ENCODE data around the gene AWAT2.

The AWAT2 gene, protein sequence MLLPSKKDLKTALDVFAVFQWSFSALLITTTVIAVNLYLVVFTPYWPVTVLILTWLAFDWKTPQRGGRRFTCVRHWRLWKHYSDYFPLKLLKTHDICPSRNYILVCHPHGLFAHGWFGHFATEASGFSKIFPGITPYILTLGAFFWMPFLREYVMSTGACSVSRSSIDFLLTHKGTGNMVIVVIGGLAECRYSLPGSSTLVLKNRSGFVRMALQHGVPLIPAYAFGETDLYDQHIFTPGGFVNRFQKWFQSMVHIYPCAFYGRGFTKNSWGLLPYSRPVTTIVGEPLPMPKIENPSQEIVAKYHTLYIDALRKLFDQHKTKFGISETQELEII

DNA sequence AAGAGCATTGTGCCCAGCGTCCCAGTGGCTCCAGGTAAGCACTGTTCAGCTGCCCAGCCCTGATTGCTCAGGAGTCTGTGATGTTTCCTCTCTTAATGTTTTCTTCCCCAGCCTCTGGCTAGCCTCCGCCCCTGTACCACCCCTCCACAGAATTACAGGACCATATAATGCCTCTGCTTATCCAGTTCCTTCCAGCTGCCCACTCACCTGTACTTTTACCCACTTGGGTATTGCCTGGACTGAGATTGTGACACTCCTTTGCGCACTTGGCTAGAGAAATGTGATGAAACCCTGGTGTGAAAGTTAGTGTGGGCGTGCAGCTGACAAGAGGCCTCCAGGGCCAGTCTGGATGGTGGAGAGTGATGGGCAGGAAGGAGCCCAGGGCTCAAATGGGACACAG is at the start of gene AWAT2:
Gene AWAT2, minus strand, starts transcription at position 14 of the 400 bp plus-strand sequence. Its CDS starts 6 bp downstream, at position 8.
- H3K9ac ChIP-seq (ENCODE audit: insufficient read length) = no peak within 1 kb of the TSS
- no peak for TF ChIP-seq POLR2AphosphoS5 (IDR thresholded peaks at IDR 0.05; ENCODE audit: borderline replicate concordance, low read depth, low read length)
- TF ChIP-seq FOXP2 (optimal IDR thresholded peaks at IDR 0.05; ENCODE audit: control extremely low read depth, extremely low read length, insufficient read depth) = no peak
- no peak for TF ChIP-seq EZH2 (IDR thresholded peaks at IDR 0.05)
- H3K9me3 ChIP-seq (ENCODE audit: low read depth, low read length) = no peaks in the 10 kb centered on the region
- no peaks in the 10 kb centered on the region for H3K36me3 ChIP-seq (ENCODE audit: insufficient read depth, low read length)
- no peak for DNase-seq (ENCODE audit: low read depth, low spot score)
- H3K27ac ChIP-seq = no peak within 1 kb of the TSS
- no peak within 1 kb of the TSS for H3K4me3 ChIP-seq

GRCh38 chrX:70096052-70096451 is 46.3 kb upstream of the AWAT2 start:
- Histone ChIP-seq H3K27ac (no peak overlapping the region), H3K4me3 (no peak overlapping the region), H3K9me3 (ENCODE audit: low read depth, low read length) (no peaks in the 10 kb centered on the region), H3K9ac (ENCODE audit: insufficient read length) (no peak overlapping the region), H3K36me3 (ENCODE audit: insufficient read depth, low read length) (no peaks in the 10 kb centered on the region)
- no peak for DNase-seq (ENCODE audit: low read depth, low spot score)
- TF ChIP-seq FOXP2 (optimal IDR thresholded peaks at IDR 0.05; ENCODE audit: control extremely low read depth, extremely low read length, insufficient read depth) = no peak
- no peak for TF ChIP-seq EZH2 (IDR thresholded peaks at IDR 0.05)
- no peak for TF ChIP-seq POLR2AphosphoS5 (IDR thresholded peaks at IDR 0.05; ENCODE audit: borderline replicate concordance, low read depth, low read length)

DNA sequence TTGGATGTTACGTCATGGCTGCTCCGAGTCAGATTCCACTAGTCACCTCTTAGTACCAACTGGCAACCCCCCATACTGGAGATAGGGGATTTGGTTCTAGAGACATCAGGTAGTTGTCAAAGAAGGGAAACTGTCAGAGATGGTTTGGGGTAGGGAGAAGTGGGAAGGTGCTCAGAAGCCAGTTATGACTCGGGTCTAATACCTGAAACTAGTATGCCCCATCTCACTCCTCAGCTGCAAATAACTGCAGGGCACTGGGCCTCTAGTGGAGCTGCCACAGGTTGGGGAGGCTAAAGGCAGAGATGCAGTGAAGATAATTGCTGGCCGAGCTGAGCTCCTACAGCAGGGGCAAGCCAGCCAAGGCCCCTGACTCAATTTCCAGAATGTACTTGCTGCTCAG is 42.5 kb upstream of the AWAT2 start:
- Histone ChIP-seq H3K9me3 (ENCODE audit: low read depth, low read length) (no peaks in the 10 kb centered on the region), H3K36me3 (ENCODE audit: insufficient read depth, low read length) (no peaks in the 10 kb centered on the region), H3K27ac (no peak overlapping the region), H3K4me3 (no peak overlapping the region), H3K9ac (ENCODE audit: insufficient read length) (no peak overlapping the region)
- TF ChIP-seq POLR2AphosphoS5 (IDR thresholded peaks at IDR 0.05; ENCODE audit: borderline replicate concordance, low read depth, low read length) (no peak), FOXP2 (optimal IDR thresholded peaks at IDR 0.05; ENCODE audit: control extremely low read depth, extremely low read length, insufficient read depth) (no peak), EZH2 (IDR thresholded peaks at IDR 0.05) (no peak)
- DNase-seq (ENCODE audit: low read depth, low spot score) = no peak

GRCh38 chrX:70089604-70090297 is 40.0 kb upstream of the AWAT2 start:
- Histone ChIP-seq H3K27ac (no peak overlapping the region), H3K36me3 (ENCODE audit: insufficient read depth, low read length) (no peaks in the 10 kb centered on the region), H3K9ac (ENCODE audit: insufficient read length) (no peak overlapping the region), H3K9me3 (ENCODE audit: low read depth, low read length) (no peaks in the 10 kb centered on the region), H3K4me3 (no peak overlapping the region)
- TF ChIP-seq FOXP2 (optimal IDR thresholded peaks at IDR 0.05; ENCODE audit: control extremely low read depth, extremely low read length, insufficient read depth) (no peak), POLR2AphosphoS5 (IDR thresholded peaks at IDR 0.05; ENCODE audit: borderline replicate concordance, low read depth, low read length) (no peak), EZH2 (IDR thresholded peaks at IDR 0.05) (no peak)
- DNase-seq (ENCODE audit: low read depth, low spot score) = no peak

GRCh38 chrX:70088751-70089150 is 39.0 kb upstream of the AWAT2 start:
- no peaks in the 10 kb centered on the region for H3K9me3 ChIP-seq (ENCODE audit: low read depth, low read length)
- no peaks in the 10 kb centered on the region for H3K36me3 ChIP-seq (ENCODE audit: insufficient read depth, low read length)
- no peak for DNase-seq (ENCODE audit: low read depth, low spot score)
- no peak for TF ChIP-seq POLR2AphosphoS5 (IDR thresholded peaks at IDR 0.05; ENCODE audit: borderline replicate concordance, low read depth, low read length)
- no peak for TF ChIP-seq EZH2 (IDR thresholded peaks at IDR 0.05)
- TF ChIP-seq FOXP2 (optimal IDR thresholded peaks at IDR 0.05; ENCODE audit: control extremely low read depth, extremely low read length, insufficient read depth) = no peak
- H3K27ac ChIP-seq = no peak overlapping the region
- H3K4me3 ChIP-seq = no peak overlapping the region
- no peak overlapping the region for H3K9ac ChIP-seq (ENCODE audit: insufficient read length)

DNA sequence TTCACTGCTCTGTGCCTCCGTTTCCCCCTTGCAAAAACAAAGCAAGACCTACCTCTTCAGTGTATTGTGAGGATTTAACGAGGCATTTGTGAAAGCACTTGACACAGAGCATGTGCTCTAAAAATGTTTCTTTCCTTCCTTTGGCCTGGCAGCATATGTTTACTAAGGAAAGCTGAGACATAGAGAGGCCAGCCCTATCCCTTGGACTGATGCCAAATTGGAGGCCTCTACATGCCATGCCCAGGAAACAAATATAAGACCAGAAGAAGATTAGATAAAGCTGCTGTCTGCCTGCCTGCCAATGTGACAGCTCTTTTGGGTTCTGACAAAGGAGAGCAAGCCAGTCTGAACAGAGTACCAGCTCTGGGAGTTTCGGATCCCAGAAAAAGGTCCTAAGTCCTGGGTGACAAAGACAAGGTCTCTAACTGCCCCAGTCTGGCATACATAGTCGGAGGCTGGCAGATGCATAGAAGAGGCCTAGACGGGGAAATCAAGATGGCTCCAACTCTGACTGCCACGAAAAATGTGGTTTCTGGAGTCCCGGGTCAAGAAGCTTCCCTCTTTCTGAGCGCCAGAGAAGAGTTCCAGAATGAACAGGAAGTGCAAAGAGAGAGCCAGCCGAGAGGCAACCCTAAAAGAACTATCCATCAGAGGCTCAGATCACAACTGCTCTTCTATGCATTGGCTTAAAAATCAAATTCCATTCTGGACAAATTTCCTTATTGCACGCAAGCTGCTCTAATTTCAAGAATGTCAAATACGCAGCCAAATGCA is 38.3 kb upstream of the AWAT2 start:
- Histone ChIP-seq H3K36me3 (ENCODE audit: insufficient read depth, low read length) (no peaks in the 10 kb centered on the region), H3K27ac (no peak overlapping the region), H3K9ac (ENCODE audit: insufficient read length) (no peak overlapping the region), H3K9me3 (ENCODE audit: low read depth, low read length) (no peaks in the 10 kb centered on the region), H3K4me3 (no peak overlapping the region)
- no peak for TF ChIP-seq FOXP2 (optimal IDR thresholded peaks at IDR 0.05; ENCODE audit: control extremely low read depth, extremely low read length, insufficient read depth)
- no peak for TF ChIP-seq POLR2AphosphoS5 (IDR thresholded peaks at IDR 0.05; ENCODE audit: borderline replicate concordance, low read depth, low read length)
- no peak for TF ChIP-seq EZH2 (IDR thresholded peaks at IDR 0.05)
- DNase-seq (ENCODE audit: low read depth, low spot score) = no peak

DNA sequence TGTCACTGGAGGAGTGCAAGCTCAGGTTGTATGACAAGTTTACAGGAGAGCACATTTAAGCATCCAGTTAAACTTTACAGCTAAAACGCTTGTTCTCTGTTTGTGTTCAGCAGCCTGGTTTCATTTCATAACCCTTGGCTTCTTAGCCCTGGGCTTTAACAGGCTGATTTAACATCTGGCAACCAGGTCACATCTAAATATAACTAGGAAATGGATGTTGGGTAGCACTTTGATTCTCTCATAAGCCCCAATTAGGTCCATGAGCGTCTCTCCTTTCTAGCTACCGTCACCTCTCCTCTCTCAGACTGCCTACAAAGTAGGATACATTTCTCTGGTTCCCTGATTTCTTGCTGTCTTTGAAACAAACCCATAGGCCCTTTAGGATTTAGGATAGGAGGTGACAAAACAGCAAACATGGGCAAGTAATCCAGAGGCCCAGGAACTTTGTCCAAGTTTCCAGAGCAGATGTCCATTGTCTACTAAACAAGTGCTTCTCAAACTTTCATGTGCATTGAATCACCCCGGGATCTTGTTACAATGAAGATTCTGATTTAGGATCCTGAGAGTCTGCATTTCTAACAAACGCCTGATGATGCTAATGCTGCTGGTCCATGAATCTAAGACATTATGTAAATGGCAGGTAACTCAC is 35.0 kb upstream of the AWAT2 start:
- DNase-seq (ENCODE audit: low read depth, low spot score) = no peak
- Histone ChIP-seq H3K27ac (no peak overlapping the region), H3K9ac (ENCODE audit: insufficient read length) (no peak overlapping the region), H3K36me3 (ENCODE audit: insufficient read depth, low read length) (no peaks in the 10 kb centered on the region), H3K9me3 (ENCODE audit: low read depth, low read length) (no peaks in the 10 kb centered on the region), H3K4me3 (no peak overlapping the region)
- no peak for TF ChIP-seq EZH2 (IDR thresholded peaks at IDR 0.05)

GRCh38 chrX:70082723-70083122 is 33.0 kb upstream of the AWAT2 start:
- H3K4me3 ChIP-seq = no peak overlapping the region
- no peaks in the 10 kb centered on the region for H3K9me3 ChIP-seq (ENCODE audit: low read depth, low read length)
- TF ChIP-seq POLR2AphosphoS5 (IDR thresholded peaks at IDR 0.05; ENCODE audit: borderline replicate concordance, low read depth, low read length) (no peak), FOXP2 (optimal IDR thresholded peaks at IDR 0.05; ENCODE audit: control extremely low read depth, extremely low read length, insufficient read depth) (no peak), EZH2 (IDR thresholded peaks at IDR 0.05) (no peak)
- DNase-seq (ENCODE audit: low read depth, low spot score) = no peak
- no peak overlapping the region for H3K27ac ChIP-seq
- H3K36me3 ChIP-seq (ENCODE audit: insufficient read depth, low read length) = no peaks in the 10 kb centered on the region
- H3K9ac ChIP-seq (ENCODE audit: insufficient read length) = no peak overlapping the region
